Heart left ventricle (tissue), 13 donors: ENCODE data around the gene LKAAEAR1.

ENCODE experiments used
- POLR2A ChIP-seq, 2 donors: fragments of 450-650 bp; IDR thresholded peaks; one replicate each; pipeline ENCODE4 v1.6.1; 2017; ENCODE audit warnings: antibody characterized with exemption in 2 of 2, mild to moderate bottlenecking in 2 of 2, moderate library complexity in 2 of 2
- TF ChIP-seq, protein P1 (sequence below), 12 donors: fragments of 200-600 bp; sonication (generic) in 4 of 12; IDR thresholded peaks; one replicate each; pipeline versions ENCODE4 v1.5.0 to v1.8.0; 2018 to 2022; ENCODE audit warnings: antibody characterized with exemption in 12 of 12, mild to moderate bottlenecking in 5 of 12
- donor health status: ischemic (EF 13 %, LVEDD 7.1; RV severe dilation, severe dysfunction).
- donor health status: DM: no; HTN: yes; CAD: no.
- donor health status: DM: no; HTN: no; CAD: no.
- donor health status: ischemic (EF 25% LVEDD 6.9; RV normal size, moderate dysfunction).
- donor health status: ischemic (EF 25% LVEDD 5.7; RV mildly dilated, moderate dysfunction).
- donor health status: ischemic (EF 35%, LVEDD 5.7; RV mildly dilated, moderate dysfunction).
- donor health status: nonischemic (EF 11% LVEDD 7.7; RV severe dilation, severe dysfunction).
- donor health status: DM: yes; HTN: yes; CAD: no.
- donor health status: PGD.
- donor health status: ischemic (EF 29% LVEDD 5.4; RV normal size, mild dysfunction).
- donor health status: nonischemic (EF 23%, LVEDD 6.1; RV moderate dilation, normal function).

DNA sequence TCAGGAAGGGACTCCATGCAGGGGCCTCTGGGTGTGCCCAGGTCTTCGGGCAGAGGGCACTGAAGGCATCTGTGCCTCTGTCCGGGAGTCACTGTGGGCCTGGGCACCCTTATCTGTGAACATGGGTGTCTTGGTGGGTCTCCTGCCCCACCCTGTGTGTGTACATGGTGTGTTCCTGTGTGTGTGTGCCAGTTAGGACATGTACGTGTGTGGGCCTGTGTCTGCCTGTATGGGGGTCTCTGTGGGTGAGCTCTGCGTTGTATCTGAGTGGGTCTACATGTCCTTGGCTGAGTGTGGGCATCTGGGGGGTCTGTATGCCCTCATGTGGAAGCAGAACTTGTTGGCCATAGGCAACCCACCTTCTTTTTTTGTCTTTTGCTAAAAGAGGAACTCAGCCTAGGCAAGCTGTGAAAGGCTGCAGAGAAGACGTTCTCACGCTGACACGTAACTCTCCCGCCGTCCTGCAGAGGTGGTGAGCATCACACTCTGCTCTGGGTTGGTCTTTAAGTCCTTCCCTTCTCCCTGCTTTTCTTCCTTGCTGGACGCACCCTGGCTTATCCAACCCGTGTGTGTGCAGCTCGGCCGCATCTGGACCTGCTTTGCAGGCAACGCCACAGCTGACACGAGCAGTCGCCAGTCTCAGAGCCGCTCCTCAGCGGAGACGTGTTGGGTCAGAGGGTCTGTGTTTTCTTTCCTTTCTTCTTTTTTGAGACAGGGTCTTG lies 23.7 kb upstream of the LKAAEAR1 start:
- TF ChIP-seq, protein P1, sequence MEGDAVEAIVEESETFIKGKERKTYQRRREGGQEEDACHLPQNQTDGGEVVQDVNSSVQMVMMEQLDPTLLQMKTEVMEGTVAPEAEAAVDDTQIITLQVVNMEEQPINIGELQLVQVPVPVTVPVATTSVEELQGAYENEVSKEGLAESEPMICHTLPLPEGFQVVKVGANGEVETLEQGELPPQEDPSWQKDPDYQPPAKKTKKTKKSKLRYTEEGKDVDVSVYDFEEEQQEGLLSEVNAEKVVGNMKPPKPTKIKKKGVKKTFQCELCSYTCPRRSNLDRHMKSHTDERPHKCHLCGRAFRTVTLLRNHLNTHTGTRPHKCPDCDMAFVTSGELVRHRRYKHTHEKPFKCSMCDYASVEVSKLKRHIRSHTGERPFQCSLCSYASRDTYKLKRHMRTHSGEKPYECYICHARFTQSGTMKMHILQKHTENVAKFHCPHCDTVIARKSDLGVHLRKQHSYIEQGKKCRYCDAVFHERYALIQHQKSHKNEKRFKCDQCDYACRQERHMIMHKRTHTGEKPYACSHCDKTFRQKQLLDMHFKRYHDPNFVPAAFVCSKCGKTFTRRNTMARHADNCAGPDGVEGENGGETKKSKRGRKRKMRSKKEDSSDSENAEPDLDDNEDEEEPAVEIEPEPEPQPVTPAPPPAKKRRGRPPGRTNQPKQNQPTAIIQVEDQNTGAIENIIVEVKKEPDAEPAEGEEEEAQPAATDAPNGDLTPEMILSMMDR (IDR thresholded peaks at IDR 0.05) = no peak
- no peak for TF ChIP-seq POLR2A (IDR thresholded peaks at IDR 0.05)
